Endothelial cell of umbilical vein (primary cell): ENCODE measurements around the gene CTBP1. TPM values are rescaled to one million over a fixed set of nuclear protein-coding genes. Genes with fewer than 3 reads are reported as not detected.

Experiments
- BruUV-seq: library from RNA; stranded (reverse); fragments of 400-500 nt; replicated peaks from 2 replicates; lab custom pipeline; 2021; lab: Mats Ljungman, UMichigan
- CTCF ChIA-PET: fragments of 300-600, 350-600 bp; sonication (Branson Sonifier 250); formaldehyde crosslinking; loops from one replicate; lab custom pipeline; 2021; ENCODE audit warnings: antibody characterized with exemption, inconsistent platforms; lab: Charles Lee
- POLR2A ChIA-PET: fragments of 300-600, 350-600 bp; sonication (Branson Sonifier 250); formaldehyde crosslinking; loops from one replicate; lab custom pipeline; 2021; ENCODE audit warnings: antibody characterized with exemption, inconsistent platforms; lab: Charles Lee
- DNase-seq: peaks from one replicate; pipeline ENCODE4 v3.0.0-alpha.2; 2011; ENCODE audit warnings: low read depth, low spot score
- FAIRE-seq: peaks from 2 replicates; lab custom pipeline; 2011; peaks lifted over from hg19 to GRCh38; lab: Jason Lieb, UNC
- H2AFZ ChIP-seq: 2 replicates; pipeline ENCODE4 v1.6.0; 2012; ENCODE audit warnings: low read depth, low read length, control low read depth, inconsistent platforms
- H3K27ac ChIP-seq: 2 replicates; pipeline ENCODE4 v1.5.1; 2011; ENCODE audit warnings: low read depth, mild to moderate bottlenecking, control low read depth, low read length, moderate library complexity; ENCODE audit not compliant: insufficient read depth
- H3K27me3 ChIP-seq, 2 experiments: 2 replicates each; pipeline versions ENCODE4 v1.6.0 to v1.6.1; 2011; ENCODE audit warnings: low read length in 2 of 2, mixed read lengths in 1 of 2; ENCODE audit not compliant: control insufficient read depth in 2 of 2, insufficient read depth in 2 of 2
- H3K36me3 ChIP-seq, 2 experiments: 2 replicates in 1 of 2; 3 replicates in 1 of 2; pipeline ENCODE4 v1.5.1; 2011; ENCODE audit warnings: low read length in 2 of 2, mild to moderate bottlenecking in 1 of 2, moderate library complexity in 1 of 2; ENCODE audit not compliant: control insufficient read depth in 2 of 2, insufficient read depth in 2 of 2; ENCODE audit errors: extremely low read depth in 1 of 2
- H3K4me1 ChIP-seq: 3 replicates; pipeline ENCODE4 v1.5.1; 2011; ENCODE audit warnings: mild to moderate bottlenecking, low read length; ENCODE audit not compliant: control insufficient read depth, insufficient read depth; ENCODE audit errors: extremely low read depth
- H3K4me2 ChIP-seq: 2 replicates; pipeline ENCODE4 v1.6.1; 2011; ENCODE audit warnings: low read length, control low read depth, mixed read lengths; ENCODE audit not compliant: insufficient read depth
- H3K4me3 ChIP-seq, 3 experiments: fragments of 200-600 bp in 1 of 3; sonication (generic), shearing (Covaris generic) in 1 of 3; replicated peaks in 1 of 3; 2 replicates each; pipeline ENCODE4 v1.5.1; 2011 to 2016; ENCODE audit warnings: control low read depth in 3 of 3, low read length in 3 of 3, mild to moderate bottlenecking in 2 of 3, inconsistent platforms in 1 of 3, low read depth in 1 of 3, moderate library complexity in 1 of 3; ENCODE audit not compliant: insufficient read depth in 1 of 3
- H3K79me2 ChIP-seq: 2 replicates; pipeline ENCODE4 v1.6.0; 2012; ENCODE audit warnings: low read length, inconsistent platforms; ENCODE audit not compliant: control insufficient read depth, insufficient read depth
- H3K9ac ChIP-seq: replicated peaks from 2 replicates; pipeline ENCODE3; 2011; ENCODE audit warnings: low read length, control low read depth; ENCODE audit not compliant: insufficient read depth; ENCODE audit errors: extremely low read depth
- H3K9me1 ChIP-seq: replicated peaks from 3 replicates; pipeline ENCODE4 v1.6.0; 2011; ENCODE audit warnings: mild to moderate bottlenecking, low read length; ENCODE audit not compliant: control insufficient read depth, insufficient read depth; ENCODE audit errors: extremely low read depth
- H3K9me3 ChIP-seq: replicated peaks from 2 replicates; pipeline ENCODE4 v1.5.1; 2012; ENCODE audit warnings: low read length, inconsistent platforms; ENCODE audit not compliant: control insufficient read depth, insufficient read depth
- H4K20me1 ChIP-seq: replicated peaks from 2 replicates; pipeline ENCODE3; 2011; ENCODE audit warnings: mild to moderate bottlenecking, low read length; ENCODE audit not compliant: control insufficient read depth, insufficient read depth; ENCODE audit errors: extremely low read depth
- CTCF ChIP-seq, 2 donors: IDR thresholded peaks; 1 replicate in 1 of 2; 2 replicates in 1 of 2; pipeline ENCODE4 v1.5.1; 2011; ENCODE audit warnings: low read length in 2 of 2, mild to moderate bottlenecking in 2 of 2, moderate library complexity in 2 of 2, control low read depth in 1 of 2, inconsistent platforms in 1 of 2, low read depth in 1 of 2; ENCODE audit not compliant: insufficient read depth in 1 of 2; ENCODE audit errors: extremely low read depth in 1 of 2
- EZH2 ChIP-seq: IDR thresholded peaks from 2 replicates; pipeline ENCODE4 v1.6.1; 2012; ENCODE audit warnings: borderline replicate concordance, low read depth, mild to moderate bottlenecking, moderate library complexity, low read length, inconsistent platforms; ENCODE audit not compliant: severe bottlenecking
- FOS ChIP-seq: IDR thresholded peaks from 2 replicates; pipeline ENCODE4 v1.6.1; 2011; ENCODE audit warnings: mild to moderate bottlenecking, low read length, moderate library complexity, borderline replicate concordance; ENCODE audit not compliant: insufficient read depth
- GATA2 ChIP-seq: IDR thresholded peaks from 2 replicates; pipeline ENCODE4 v1.7.0; 2011; ENCODE audit warnings: low read depth, mild to moderate bottlenecking, moderate library complexity, mixed read lengths, low read length; ENCODE audit not compliant: insufficient read length, insufficient read depth
- JUN ChIP-seq: IDR thresholded peaks from 2 replicates; pipeline ENCODE4 v1.6.1; 2011; ENCODE audit warnings: borderline replicate concordance, low read depth; ENCODE audit not compliant: insufficient read length, insufficient read depth
- MAX ChIP-seq: IDR thresholded peaks from 2 replicates; pipeline ENCODE4 v1.6.1; 2011; ENCODE audit not compliant: insufficient read depth, insufficient read length
- MYC ChIP-seq: IDR thresholded peaks from one replicate; pipeline ENCODE4 v1.6.1; 2011; ENCODE audit warnings: mild to moderate bottlenecking, low read depth, low read length
- POLR2A ChIP-seq: IDR thresholded peaks from 2 replicates; pipeline ENCODE4 v1.6.1; 2012; ENCODE audit warnings: low read depth, mild to moderate bottlenecking, control low read depth, low read length
- POLR2AphosphoS5 ChIP-seq: IDR thresholded peaks from 2 replicates; pipeline ENCODE4 v1.6.1; 2012; ENCODE audit warnings: low read depth, mild to moderate bottlenecking, control low read depth, low read length, moderate library complexity; ENCODE audit not compliant: insufficient read depth
- dilution Hi-C: fragments of 300-500 bp; cut with MboI; formaldehyde crosslinking; loops from one replicate; pipeline ENCODE4 v1.15.0; 2019; ENCODE audit warnings: low sequenced_read_pairs; ENCODE audit not compliant: extremely low pct_ligation_motif_present
- intact Hi-C: fragments of 100-400 bp; cut with micrococcal nuclease; formaldehyde crosslinking; loops from one replicate; pipeline ENCODE4 v1.10.0; 2022
- polyA plus RNA-seq, 4 experiments: library from polyadenylated mRNA; depleted of rRNA in 3 of 4; stranded (reverse) in 3 of 4; unstranded in 1 of 4; fragments of >200 nt; gene quantifications; 2 replicates each; pipeline versions ENCODE4 v1.2.1 to v1.2.3, GENCODE V29; 2011 to 2012; ENCODE audit warnings: missing spikeins in 1 of 4
- total RNA-seq: library from RNA; stranded (reverse); gene quantifications from 2 replicates; pipeline ENCODE4 v1.2.3, GENCODE V29; 2021

CTBP1 gene
- total and polyA plus RNA-seq, 2 donors (not counting 3 experiments of a cell fraction or from before 2014, with no cell fraction given): 165 to 167 TPM

- dilution Hi-C loops (no loop called here), intact Hi-C loops (no loop called here)
- Histone ChIP-seq H4K20me1 (no peaks in the 10 kb centered on the region), H3K27me3 (no peaks in the 10 kb centered on the region), H3K9me1 (no peaks in the 10 kb centered on the region), H3K4me2 (no peak overlapping the region), H3K9me3 (no peaks in the 10 kb centered on the region), H3K4me3 (no peak overlapping the region), H3K36me3 (no peaks in the 10 kb centered on the region), H2AFZ (no peak overlapping the region), H3K4me1 (no peaks in the 10 kb centered on the region), H3K9ac (no peak overlapping the region), H3K79me2 (no peaks in the 10 kb centered on the region), H3K27ac (no peak overlapping the region)
- FAIRE-seq (no peak), DNase-seq (no peak)
- ChIA-PET POLR2A (no interaction called here), CTCF (interaction anchor here (1.3 kb wide), 1 partner anchor 42 kb away, joined by 3 read pairs; no protein-coding TSS in a partner anchor)
- TF ChIP-seq MYC (no peak), FOS (no peak), EZH2 (no peak), MAX (no peak), POLR2AphosphoS5 (no peak), CTCF (IDR thresholded peaks at IDR 0.05; ENCODE audit: extremely low read depth in 1 of 2, insufficient read depth in 1 of 2, low read depth in 1 of 2, low read length in 2 of 2) (no peak), JUN (no peak), GATA2 (no peak), POLR2A (no peak)
- BruUV-seq: no TSS peak
Measured at GRCh38 chr4:1204828-1205585, 43.9 kb downstream of the CTBP1 start.
